Measurements from ENCODE around the gene MEPE. TPM values are rescaled to one million over a fixed set of nuclear protein-coding genes. Genes with fewer than 3 reads are reported as not detected.

The MEPE gene
- total and polyA plus RNA-seq, 2 of the 8 experiments (the other 6 are each of a cell fraction or from before 2014, with no cell fraction given): not detected

DNA sequence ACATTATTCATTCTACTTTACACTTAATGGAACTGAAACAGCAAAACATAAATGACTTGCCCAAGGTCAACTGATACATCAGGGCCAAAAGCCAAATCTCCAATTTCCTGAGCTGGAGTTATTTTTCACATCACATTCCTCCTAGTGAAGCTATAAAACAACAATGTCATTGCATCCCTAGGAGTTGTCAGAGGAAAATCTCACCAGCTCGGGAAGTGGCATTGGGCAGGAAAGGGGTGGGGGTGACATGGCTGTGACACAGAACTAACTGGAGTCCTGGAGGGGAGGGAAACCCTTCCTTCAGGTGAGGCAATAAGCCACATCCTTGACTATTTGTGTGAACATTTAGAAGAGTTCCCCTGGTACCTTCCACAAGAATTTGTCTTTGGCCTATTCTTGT lies 47.3 kb downstream of the MEPE start:
- CTCF ChIA-PET (ENCODE audit: partially characterized antibody): interaction anchor here (0.7 to 0.8 kb wide), 2 partner anchors 8 to 121 kb away, joined by 3 to 4 read pairs; no protein-coding TSS in a partner anchor
- Histone ChIP-seq H2BK15ac (ENCODE audit: low read length) (no peak overlapping the region), H2BK5ac (ENCODE audit: low read depth, low read length) (no peak overlapping the region), H3K36me3 (ENCODE audit: control insufficient read depth in 2 of 4, insufficient read depth in 4 of 4, low read length in 3 of 4) (no peaks in the 10 kb centered on the region), H2BK120ac (replicated peaks; ENCODE audit: low read depth, low read length) (no peak overlapping the region), H4K5ac (ENCODE audit: insufficient read length, low read depth, low read length) (no peak overlapping the region), H3K4me1 (replicated peaks in 1 of 4; ENCODE audit: control insufficient read depth in 3 of 4, insufficient read depth in 4 of 4, low read length in 3 of 4) (no peaks in the 10 kb centered on the region), H3K4ac (replicated peaks; ENCODE audit: insufficient read length, low read depth, low read length) (no peak overlapping the region), H2BK12ac (ENCODE audit: low read depth, low read length) (no peak overlapping the region), H3K4me2 (ENCODE audit: insufficient read depth in 1 of 2, low read depth in 2 of 2, low read length in 2 of 2) (no peak overlapping the region), H3K9me3 (ENCODE audit: insufficient read depth in 2 of 2, low read depth in 1 of 2, low read length in 1 of 2) (no peaks in the 10 kb centered on the region), H3K23me2 (ENCODE audit: low read depth, low read length) (no peaks in the 10 kb centered on the region), H3K18ac (ENCODE audit: extremely low read depth, low read length) (no peak overlapping the region), H2AK5ac (ENCODE audit: low read depth, low read length) (no peak overlapping the region), H4K91ac (replicated peaks; ENCODE audit: insufficient read length, low read length) (no peak overlapping the region), H3K27me3 (replicated peaks in 1 of 4; ENCODE audit: control insufficient read depth in 3 of 4, extremely low read depth in 1 of 4, insufficient read depth in 3 of 4, low read length in 3 of 4) (no peaks in the 10 kb centered on the region), H3K14ac (ENCODE audit: insufficient read length) (no peak overlapping the region), H2BK20ac (ENCODE audit: low read length) (no peak overlapping the region), H3K79me1 (ENCODE audit: low read depth, low read length) (no peaks in the 10 kb centered on the region), H3K79me2 (ENCODE audit: control insufficient read depth in 1 of 2, insufficient read depth in 2 of 2, low read length in 2 of 2) (no peaks in the 10 kb centered on the region), H3K56ac (replicated peaks; ENCODE audit: insufficient read length, low read depth, low read length) (no peak overlapping the region), H4K8ac (ENCODE audit: extremely low read depth, insufficient read depth, low read length) (no peak overlapping the region), H3K4me3 (ENCODE audit: extremely low read depth in 1 of 4, insufficient read depth in 2 of 4, low read depth in 3 of 4, low read length in 4 of 4) (no peak overlapping the region), H3K27ac (ENCODE audit: low read depth, low read length) (no peak overlapping the region), H3K9ac (replicated peaks in 1 of 4; ENCODE audit: extremely low read depth in 1 of 4, low read depth in 3 of 4, low read length in 3 of 4) (no peak overlapping the region), H2AFZ (ENCODE audit: low read length) (no peak overlapping the region), H4K20me1 (replicated peaks in 1 of 2; ENCODE audit: control insufficient read depth in 1 of 2, insufficient read depth in 2 of 2, low read length in 2 of 2) (no peaks in the 10 kb centered on the region), H3K23ac (ENCODE audit: insufficient read length) (no peak overlapping the region)
- POLR2A ChIA-PET (ENCODE audit: partially characterized antibody): interaction anchor here (1.6 kb wide), 1 partner anchor 46 kb away, joined by 3 read pairs; no protein-coding TSS in a partner anchor
- DNase-seq (ENCODE audit: low read depth in 1 of 2, low spot score in 2 of 2): no peak
- 92% methylated on average over 1 of the region's 1 CpG; no CpG with 5 or more reads in 1 of the 2 experiments for WGBS, 2 experiments (ENCODE audit: extremely low coverage in 1 of 2, insufficient coverage in 1 of 2, insufficient read length in 1 of 2, insufficient replicate concordance in 2 of 2, low coverage in 1 of 2, low lambda C conversion rate in 2 of 2, missing lambda C conversion rate in 1 of 2)
- FAIRE-seq: no peak
- TF ChIP-seq CEBPB (IDR thresholded peaks at IDR 0.05; ENCODE audit: low read depth, low read length) (no peak), ATF3 (IDR thresholded peaks at IDR 0.05; ENCODE audit: insufficient read depth, low read depth, low read length) (no peak), NANOG (IDR thresholded peaks at IDR 0.05; ENCODE audit: insufficient read depth, low read depth, low read length, poor library complexity, severe bottlenecking) (no peak), JUN (IDR thresholded peaks at IDR 0.05; ENCODE audit: low read depth, low read length) (no peak), RFX5 (IDR thresholded peaks at IDR 0.05; ENCODE audit: borderline replicate concordance, low read depth, low read length) (no peak), TAF7 (optimal IDR thresholded peaks at IDR 0.05; ENCODE audit: borderline replicate concordance, low read depth, low read length) (no peak), POU5F1 (IDR thresholded peaks at IDR 0.05; ENCODE audit: low read depth, low read length) (no peak), GABPA (IDR thresholded peaks at IDR 0.05; ENCODE audit: borderline replicate concordance, insufficient read depth, low read length) (no peak), PHF8 (conservative IDR thresholded peaks at IDR 0.05; ENCODE audit: low read depth, low read length) (no peak), KDM4A (IDR thresholded peaks at IDR 0.05; ENCODE audit: low read depth, low read length, severe bottlenecking) (no peak), SIX5 (IDR thresholded peaks at IDR 0.05; ENCODE audit: low read depth, low read length) (no peak), ZNF274 (IDR thresholded peaks at IDR 0.05; ENCODE audit: borderline replicate concordance, extremely low read depth, low read length) (no peak), HDAC2 (IDR thresholded peaks at IDR 0.05; ENCODE audit: borderline replicate concordance in 1 of 2, low read depth in 2 of 2, low read length in 2 of 2) (no peak), HDAC6 (IDR thresholded peaks at IDR 0.05; ENCODE audit: low read depth, low read length) (no peak)
